HG03095 (cell line): Measurements from ENCODE around the gene P2RY4.
"Not testable (repeated sequence)": the region's sequence is repeated elsewhere in the genome, so short reads cannot be mapped to it uniquely, and the experiment has no call there.

ENCODE experiments used
- ATAC-seq: cut with Tn5 transposase; IDR thresholded peaks from one replicate; pipeline ENCODE4 v1.9.1; 2021; ENCODE audit warnings: moderate library complexity; ENCODE audit not compliant: unreplicated experiment

The P2RY4 gene

DNA sequence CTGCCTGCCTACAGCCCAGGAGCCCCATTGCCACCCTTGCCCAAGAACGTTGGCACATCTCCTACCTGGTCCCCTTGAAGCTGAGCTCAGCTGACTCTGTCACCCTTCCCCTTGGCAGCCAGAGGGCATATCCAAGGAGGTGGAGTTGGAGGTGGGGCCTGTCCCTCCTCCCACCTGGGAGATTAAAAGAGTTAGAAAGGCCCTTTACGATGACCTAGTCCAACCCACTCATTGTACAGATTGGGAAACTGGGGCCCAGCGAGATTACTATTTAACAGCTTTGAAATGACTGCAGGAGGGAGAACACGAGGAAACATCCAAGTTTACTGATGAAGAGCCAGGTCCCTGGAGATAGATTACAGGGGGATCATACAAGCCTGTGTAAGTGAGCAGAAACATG is at the start of gene P2RY4:
Gene P2RY4, minus strand, starts transcription at position 101 of the 400 bp plus-strand sequence. CDS start 580 bp downstream, outside the sequence.
- no peak for ATAC-seq

DNA sequence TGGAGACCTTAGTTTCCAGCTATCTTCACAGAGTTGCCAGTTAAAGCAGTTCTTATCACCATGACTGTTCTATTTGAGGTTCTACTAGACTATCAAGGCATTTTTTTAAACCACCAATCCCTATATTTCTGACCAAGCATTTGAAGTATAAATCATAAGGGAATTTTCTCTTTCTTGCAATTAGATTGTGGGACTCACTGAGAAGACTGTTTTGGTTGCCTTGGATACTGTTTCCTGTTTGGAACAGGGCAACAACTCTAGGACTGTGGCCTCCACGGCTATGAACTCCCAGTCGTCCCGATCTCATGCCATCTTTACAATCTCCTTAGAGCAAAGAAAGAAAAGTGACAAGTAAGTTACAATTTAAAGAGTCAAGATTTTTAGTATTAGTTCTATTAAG is 41.7 kb upstream of the P2RY4 start:
- no peak for ATAC-seq

DNA sequence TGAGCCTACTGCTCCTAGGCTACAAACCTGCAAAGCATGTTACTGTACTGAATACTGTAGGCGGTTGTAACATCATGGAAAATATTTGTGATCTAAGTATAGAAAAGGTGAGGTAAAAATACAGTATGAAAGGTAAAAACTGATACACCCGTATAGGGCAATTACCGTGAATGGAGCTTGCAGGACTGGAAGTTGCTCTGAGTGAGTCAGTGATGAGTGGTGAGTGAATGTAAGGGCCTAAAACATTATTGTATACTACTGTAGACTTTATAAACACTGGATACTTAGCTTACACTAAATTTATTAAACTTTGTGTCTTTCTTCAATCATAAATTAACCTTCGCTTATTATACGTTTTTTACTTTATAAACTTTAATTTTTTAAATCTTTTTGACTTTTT is 33.6 kb upstream of the P2RY4 start:
- no peak for ATAC-seq

DNA sequence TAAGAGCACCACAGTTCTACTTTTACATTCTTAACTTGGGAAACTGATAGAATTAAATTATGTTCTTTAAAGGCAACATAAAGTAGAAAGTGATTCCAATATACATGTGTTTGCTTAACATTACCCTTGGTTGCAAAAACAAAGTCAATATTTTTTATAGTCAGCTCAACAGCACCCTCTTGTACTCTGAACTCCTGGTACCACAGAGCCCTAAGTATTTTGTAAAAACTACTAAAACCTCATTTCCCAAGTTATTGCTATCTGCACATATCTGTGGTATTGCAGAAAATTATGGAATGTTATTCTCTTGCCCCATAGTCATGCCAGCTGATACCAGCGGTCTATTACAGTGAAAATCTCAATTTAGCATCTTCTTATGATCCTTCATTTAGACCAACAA is 32.8 kb upstream of the P2RY4 start:
- no peak for ATAC-seq

DNA sequence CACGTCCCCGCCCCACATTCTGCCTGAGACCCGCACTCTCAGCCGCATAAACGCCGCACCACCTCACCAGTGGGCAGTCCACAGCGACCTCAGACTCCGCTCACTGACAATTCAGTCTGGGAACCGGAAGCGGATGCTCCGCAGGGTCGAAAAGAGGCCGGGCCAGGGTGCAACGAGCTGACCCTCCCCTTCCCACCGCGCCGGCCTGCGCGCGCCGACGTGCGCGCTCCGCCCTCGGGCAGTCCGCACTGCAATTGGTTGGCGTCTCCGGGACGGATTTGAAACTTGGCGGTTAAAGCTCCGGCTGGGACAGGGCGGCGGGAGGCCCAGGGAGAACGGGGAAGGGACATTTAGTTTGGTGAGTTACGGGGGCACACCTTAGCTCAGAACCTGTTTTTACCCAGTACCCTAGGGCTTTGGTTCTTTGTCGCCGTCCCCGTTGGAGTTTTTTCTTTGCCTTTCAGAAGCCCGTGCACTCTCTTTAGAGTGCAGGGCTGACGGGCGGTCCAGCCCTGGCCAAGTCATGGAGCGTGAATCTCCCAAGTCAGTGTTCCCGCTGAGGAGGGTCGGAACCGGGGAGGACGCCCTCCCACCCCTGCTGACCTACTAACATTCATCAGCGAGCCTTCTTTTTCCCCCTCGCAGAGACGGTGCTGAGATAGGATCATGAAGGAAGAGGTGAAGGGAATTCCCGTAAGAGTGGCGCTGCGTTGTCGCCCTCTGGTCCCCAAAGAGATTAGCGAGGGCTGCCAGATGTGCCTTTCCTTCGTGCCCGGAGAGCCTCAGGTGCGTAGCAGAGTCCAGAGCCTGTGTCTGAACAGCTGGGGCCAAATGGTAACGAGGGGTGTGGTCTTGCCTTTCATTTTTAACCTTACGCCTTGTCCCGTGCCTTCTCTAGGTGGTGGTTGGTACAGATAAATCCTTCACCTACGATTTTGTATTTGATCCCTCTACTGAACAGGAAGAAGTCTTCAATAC is 30.1 kb upstream of the P2RY4 start, which contains the start of the genes KIF4A and PDZD11:
Gene KIF4A, plus strand, starts transcription at position 312 of the 978 bp plus-strand sequence. Its CDS starts 355 bp downstream, at position 667.
Gene PDZD11, minus strand, starts transcription at position 135 of the 978 bp plus-strand sequence. CDS start 586 bp downstream, outside the sequence.
- ATAC-seq: peak; percentile 95

DNA sequence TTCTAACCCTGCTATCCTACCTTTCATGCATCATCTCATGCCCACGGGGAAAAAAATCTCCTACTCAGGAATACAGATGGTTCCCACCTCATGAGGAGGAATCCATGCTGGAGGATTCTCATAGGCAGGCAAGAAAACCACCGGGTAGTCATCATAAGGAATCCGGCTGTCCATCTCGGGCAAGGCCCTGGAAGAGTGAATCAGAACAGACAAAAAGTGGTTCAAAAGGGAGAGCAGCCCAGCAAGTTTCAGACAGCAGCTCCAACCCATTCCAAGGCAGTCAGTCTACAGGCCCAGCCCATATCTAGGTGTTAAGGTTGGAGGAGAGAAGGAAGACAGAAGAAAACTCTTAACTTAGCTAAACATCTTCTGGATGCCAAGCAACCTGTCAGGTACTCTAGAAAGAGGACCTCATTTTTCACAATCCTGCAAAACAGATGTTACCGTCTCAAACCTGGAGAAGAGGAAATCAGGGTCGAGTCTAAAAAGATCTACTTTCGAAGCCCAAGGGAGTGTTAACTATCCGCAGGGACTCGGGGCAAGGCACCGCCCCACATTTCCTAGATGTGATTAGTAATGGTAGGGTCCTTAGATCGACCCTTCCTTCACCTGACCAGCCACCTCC is 29.3 kb upstream of the P2RY4 start:
- ATAC-seq: no peak

DNA sequence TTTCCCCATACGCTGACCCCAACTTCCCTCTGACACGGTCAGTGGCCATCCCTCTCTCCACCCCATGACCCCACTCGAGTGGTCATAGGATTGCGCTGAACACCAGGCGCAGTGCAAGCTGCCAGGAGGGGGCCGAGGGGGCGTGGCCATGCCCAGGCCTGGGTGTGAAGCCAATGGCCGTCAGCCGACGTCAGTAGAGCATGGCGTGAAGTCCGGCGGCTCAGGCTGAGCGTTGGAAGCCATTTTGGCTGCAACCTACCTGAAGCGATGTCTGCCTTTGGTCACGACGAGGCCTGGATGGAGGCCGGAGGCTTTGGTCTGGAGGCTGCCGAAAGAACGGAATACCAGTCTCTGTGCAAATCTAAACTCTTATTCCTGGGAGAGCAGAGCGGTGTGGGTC is 21.9 kb upstream of the P2RY4 start, which contains the start of gene RAB41:
Gene RAB41, plus strand, starts transcription at position 222 of the 400 bp plus-strand sequence. Its CDS starts 46 bp downstream, at position 268.
- ATAC-seq: no peak

DNA sequence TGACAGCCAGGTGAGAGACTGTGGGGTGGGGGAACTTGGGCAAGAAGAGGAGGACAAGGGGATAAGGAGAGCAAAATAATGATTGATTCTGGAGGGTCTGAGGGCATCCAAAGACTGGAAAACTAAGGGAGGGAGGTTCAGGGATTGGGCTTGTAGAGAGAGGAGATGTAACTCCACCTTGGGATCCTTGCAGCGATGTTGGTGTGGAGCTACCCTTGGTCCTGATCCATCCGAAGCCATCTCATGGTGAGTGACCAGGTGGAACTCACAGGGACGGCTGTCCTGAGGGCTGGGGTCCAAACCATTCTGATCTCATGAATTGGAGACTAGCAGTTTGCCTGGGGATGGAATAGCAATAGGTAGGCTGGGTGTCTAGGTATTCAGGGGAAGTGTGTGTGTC is 20.6 kb upstream of the P2RY4 start:
- ATAC-seq: no peak

DNA sequence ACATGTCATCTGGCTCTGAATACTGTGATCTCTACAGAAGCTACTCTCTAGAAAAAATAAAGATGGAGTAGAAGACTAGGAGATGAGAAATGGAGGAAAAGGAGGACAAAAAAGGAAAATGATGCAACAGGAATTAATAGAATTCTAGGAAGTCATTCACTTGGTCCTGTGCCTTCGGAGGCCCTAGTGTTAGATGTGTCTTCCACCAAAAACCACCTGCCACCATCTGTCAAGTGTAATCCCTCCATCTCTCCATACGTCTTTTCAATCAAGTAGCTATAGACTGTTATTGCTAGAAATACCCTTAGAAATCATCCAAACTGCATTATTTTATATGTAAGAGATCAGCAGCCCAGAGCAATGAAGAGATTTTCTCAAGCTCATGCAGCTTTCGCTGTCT is 19.1 kb upstream of the P2RY4 start:
- ATAC-seq: no peak

DNA sequence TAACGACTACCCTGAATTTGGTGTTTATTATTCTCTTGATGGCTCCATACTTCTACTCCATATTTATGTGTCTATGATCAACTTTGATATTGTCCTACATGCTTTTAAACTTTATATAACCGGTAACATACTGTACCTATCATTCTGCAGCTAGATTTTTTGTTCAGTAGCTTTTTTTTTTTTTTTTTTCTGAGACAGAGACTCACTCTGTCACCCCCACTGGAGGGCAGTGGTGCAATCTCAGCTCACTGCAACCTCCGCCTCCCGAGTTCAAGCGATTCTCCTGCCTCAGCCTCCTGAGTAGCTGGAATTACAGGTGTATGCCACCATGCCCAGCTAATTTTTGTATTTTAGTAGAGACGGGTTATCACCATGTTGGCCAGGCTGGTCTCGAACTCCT is 14.0 kb upstream of the P2RY4 start:
- ATAC-seq: not testable (repeated sequence)

DNA sequence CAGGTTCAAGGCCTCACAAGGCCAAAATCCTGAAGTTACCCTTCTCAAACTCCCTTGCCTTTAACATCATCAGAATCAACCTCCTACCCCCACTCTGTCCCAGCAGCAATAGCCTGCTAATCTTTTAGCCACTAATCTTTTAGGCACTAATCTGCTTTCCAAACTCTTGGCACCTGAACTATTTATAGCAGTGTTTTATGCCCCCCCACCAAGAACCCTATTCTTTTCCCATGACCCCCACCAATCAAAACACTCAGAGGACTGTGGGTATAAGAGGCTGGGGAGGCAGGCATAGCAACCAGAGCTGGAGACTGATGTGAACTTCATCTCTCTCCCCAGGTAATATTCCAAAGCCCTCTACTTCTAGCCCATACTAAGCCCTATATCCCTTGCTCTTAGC is 8.0 kb upstream of the P2RY4 start, which contains the start of gene ARR3:
Gene ARR3, plus strand, starts transcription at position 301 of the 400 bp plus-strand sequence. CDS start 1,052 bp downstream, outside the sequence.
- ATAC-seq: no peak

DNA sequence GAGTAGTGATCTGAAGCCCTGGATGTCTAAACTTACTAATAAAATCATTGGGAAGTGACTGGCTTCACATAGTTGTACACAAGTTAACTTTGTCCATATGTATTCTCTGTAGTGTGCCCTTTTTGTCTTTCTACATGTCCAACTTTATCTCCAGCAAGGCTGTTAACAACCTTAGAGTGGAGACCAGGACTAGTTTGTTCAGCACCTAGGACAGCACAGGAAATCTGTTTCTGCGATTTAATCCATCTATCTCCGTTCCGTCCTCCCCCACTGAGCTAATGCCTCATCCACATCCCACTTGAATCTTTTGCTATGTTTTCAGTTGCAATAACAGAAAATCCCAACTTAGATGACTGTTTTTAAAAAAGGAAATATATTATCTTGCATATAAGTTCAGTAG is 4.8 kb upstream of the P2RY4 start:
- no peak for ATAC-seq

DNA sequence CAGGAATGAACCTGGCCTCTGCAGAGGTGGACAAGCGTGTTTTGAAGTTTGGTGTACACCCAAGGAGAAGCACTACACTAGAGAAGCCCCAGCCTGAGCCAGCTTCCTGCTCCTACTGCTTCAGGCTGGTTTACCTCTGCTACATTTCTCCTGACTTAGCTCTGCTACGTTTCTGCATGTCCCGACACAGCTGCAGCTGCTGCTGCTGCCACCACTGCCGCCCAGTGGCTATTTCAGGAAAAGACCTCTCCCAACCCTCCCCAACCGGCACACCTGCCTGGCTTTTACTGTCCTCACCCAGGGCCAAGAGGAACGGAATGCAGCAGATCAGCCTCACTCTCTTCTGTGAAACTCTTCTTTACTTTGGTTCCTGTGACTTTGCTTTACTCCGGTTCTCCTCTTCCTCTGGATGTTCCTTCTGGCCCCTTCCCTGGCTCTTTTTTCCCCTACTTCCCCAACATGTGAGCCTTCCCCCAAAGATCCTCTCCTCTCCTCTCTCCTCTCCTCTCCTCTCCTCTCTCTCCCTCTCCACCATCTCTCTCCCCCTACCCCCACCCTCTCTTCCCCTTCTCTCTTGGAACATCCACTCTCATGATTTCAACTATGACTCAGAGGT is 3.1 kb upstream of the P2RY4 start:
- peak; percentile 65 for ATAC-seq

DNA sequence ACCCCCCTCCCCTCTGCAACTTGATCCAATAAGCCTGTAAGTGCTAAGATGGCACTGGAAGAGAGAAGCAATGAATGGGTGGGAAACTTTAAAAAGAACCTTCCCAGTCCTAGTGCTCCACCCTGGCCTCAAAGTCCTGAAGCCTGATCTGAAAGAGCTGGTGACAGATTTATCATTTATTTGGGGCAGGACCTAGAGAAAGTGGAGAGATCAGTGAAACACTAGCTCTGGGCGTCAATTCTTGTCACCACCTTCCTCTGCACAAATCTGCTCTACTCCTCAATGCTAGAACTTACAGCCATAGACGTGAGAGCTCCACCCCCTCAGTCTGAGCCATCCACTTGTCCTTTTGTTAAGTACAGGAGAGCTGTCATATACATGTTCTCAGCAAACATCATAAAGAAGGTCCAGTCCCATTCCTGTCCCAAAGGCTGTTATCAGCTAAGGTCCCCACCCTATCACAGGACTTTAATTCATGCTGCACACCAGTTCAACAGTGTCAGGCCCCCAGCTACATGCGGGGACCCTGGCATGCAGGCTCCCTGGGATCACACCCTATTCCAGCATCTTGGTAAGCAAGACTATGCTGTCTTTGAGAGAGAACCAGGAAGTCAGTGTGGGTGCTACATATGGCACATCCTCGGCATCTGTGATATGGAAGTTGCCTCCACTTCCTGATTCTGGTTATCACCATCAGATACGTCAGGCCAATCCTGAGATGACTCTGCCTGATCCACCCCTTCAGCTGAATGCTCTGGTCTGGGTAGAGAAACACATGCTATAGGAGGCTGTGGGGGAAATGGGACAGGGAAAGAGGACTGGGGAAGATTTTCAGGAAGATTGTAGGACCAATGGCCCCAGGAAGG is 2.3 kb downstream of the P2RY4 start:
- ATAC-seq: no peak

DNA sequence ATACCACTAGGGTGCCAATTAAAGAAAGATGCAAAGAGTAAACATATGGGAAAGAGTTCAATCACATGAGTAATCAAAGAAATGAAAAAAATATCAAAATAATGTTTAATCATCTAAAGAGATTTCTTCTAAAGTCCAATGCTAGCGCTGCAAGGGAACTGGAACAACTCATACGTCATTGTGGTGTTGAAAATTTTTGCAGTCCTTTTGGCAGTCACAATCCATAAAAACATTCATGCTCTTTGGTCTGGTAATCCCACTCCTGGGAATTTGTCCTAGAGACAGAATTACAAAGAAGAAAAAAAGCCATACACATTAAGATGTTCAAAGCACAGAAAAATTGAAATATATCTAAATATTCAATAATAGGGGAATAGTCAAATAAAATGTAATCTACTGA is 4.6 kb downstream of the P2RY4 start:
- no peak for ATAC-seq

DNA sequence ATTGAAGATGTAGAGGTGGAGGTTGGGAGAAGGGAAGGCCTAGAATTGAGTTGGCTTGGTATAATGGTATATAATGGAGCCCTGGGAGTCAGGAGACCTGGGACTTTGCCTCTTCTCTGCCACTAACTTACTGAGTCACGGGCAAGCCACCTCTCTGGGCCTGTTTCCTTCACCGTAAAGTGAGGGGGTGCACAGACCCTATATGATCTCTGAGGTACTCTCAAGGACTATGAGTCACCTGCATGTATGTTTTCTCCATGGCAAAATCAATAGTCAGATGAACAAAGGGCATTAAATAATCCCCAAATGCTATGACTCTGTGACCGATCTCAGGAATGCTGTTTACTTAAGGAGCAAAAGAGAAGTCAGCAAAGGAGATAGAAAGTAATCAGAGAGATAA is 5.1 kb downstream of the P2RY4 start:
- no peak for ATAC-seq

DNA sequence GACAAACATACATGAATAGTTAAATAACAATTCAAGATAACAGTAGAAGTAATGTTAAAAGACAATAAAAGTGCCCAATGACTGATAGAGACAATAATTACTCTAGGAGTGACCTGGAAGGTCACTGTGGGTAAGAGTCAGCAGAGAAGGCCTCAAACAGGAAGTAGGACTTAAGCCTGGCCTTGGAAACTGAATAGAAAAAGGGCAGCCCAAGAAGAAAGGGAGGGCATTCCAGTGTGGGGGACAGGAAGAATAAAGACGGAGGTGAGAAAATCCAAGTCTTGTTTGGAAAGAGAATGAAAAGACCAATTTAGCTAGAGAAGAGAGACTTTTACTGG is 6.0 kb downstream of the P2RY4 start:
- ATAC-seq: no peak

DNA sequence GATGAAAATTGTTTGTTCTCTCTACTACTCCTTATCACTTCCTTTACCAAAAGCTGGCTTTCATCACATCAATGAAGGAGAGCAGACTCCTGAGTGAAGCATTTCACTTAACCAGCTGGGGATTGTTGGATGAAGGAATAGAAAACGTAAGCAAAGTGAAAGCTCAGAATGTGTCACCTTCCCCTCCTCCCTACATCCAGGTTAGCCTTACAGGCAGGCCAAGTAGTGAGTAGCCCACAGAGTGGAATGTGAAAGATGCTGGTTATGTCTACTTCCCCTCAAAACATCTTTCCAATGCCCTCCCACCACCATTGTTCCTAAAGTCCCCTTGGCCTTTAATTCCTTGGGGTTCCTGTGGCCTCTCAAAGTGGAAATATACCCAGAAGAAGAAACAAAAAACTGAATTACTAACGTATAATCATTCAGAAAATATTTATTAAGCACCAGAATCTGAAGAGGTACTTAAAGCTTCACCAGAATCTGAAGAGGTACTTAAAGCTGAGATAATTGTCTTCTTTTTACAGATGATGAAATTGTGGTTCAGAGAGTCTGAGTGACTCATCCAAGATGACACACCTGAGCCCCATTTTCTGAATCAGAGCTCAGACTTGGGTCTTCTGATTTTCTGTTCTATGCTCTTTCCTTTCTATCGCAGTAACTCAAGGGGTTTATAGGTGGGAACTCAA is 6.5 kb downstream of the P2RY4 start:
- ATAC-seq: no peak

DNA sequence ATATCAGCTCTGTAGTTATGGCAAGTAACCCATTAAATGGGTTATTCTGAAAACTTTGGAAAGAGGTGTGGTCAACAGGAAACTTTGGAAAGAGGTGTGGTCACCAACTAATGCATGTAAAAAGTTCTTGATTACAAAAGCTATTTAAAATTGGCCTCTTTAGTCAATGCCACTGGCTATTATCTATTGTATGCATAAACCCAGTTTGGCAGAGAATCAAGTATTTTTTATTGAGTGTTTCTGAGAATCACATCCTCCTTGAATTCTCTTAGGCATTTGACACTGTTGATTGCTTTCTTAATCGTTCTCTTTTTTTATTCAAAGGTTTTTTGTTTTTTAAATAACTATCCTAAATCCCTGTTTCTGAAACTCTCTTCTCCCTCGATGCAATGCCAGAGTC is 7.5 kb downstream of the P2RY4 start:
- no peak for ATAC-seq

DNA sequence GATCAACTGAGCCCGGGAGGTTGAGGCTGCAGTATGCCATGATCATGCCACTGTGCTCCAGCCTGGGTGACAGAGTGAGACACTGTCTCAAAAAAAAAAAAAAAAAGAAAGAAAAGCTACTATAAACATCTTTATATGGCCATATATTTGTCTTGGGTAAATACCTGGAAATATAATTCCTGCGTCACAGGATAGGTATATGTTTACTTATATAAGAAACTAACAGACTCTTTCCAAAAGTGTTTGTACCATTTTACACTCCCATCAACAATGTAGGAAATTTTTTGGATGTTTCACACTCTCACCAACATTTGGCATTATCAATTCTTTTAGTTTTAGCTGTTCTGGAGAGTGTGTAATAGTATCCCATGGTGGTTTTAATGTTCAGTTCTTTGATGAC is 12.8 kb downstream of the P2RY4 start:
- no peak for ATAC-seq
